Activated gamma-delta T cell treated with anti-CD3 and anti-CD28 coated beads, Interleukin-2, amount 50 U/mL, for 16 hours (primary cell): ENCODE data around the gene TACR1.

Experiments
- DNase-seq: peaks from one replicate; pipeline ENCODE4 v3.0.0-alpha.2; 2020; ENCODE audit warnings: low read depth

TACR1 gene

DNA sequence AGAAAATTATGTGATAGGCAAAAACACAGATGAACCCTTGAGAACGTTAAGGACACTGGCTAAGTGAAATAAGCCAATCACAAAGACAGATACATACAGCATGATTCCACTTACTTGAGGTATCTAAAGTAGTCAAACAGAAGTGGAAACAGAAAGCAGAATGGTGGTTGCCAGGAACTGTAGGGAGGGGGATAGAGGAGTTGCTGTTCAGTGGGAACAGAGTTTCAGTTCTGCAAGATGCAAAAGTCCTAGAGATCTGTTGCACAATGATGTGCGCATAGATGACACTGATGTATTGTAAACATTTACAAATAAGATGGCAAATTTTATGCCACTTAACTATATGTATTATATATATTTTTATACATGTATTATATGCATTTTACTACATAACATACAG is 181.2 kb downstream of the TACR1 start:
- no peak for DNase-seq

DNA sequence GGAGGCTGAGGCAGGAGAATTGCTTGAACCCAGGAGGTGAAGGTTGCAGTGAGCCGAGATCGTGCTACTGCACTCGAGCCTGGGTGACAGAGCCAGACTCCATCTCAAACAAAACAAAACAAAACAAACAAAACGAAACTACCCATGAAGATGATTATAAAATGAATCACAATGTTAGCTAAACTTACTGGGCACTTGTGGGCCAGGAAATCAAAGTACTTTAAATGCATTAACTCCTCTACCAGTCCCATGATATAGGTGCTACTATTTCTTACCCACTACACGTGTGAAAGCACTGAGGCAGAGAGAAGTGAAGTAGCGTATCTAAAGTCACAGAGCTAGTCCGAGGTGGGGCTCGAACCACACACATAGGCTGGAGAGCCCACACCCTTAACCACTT is 187.2 kb downstream of the TACR1 start:
- no peak for DNase-seq

DNA sequence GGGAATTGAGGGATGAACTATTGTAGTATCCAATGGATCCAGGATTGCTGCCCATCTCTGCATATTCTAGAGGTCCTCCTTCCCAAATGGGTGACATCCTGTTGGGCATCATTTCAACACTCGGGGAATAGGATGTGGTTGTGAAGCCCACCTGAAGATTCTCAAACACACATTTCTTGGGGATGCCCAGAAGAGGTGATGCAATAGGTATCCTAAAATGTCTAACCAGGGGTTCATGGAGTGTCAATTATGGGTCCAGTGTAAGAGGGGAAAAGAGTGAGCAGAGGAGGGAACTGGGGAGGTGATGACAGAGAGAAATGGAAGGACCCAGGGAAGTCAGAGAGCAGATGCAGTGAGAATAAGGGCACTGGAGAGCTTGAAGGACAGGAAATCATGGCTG is 188.7 kb downstream of the TACR1 start:
- DNase-seq: no peak

DNA sequence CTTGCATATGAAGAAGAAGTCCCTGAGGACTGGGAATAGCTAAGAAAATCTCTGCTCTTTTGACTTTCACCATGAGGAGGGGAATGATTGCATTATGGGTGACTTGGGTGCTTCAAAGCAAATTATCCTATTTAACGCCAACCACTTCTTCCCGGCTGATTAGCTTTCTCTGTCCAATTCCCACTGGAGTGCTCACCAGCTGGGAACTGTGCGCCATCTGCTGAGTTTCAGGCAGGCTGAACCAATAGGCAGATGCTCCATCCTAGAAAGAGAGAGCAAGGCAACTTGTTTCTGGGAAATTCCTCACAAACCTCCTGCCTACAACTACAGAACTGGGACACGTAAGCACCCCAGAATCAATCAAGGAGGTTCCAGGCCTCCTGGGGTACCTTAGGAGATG is 191.5 kb downstream of the TACR1 start:
- DNase-seq: no peak

DNA sequence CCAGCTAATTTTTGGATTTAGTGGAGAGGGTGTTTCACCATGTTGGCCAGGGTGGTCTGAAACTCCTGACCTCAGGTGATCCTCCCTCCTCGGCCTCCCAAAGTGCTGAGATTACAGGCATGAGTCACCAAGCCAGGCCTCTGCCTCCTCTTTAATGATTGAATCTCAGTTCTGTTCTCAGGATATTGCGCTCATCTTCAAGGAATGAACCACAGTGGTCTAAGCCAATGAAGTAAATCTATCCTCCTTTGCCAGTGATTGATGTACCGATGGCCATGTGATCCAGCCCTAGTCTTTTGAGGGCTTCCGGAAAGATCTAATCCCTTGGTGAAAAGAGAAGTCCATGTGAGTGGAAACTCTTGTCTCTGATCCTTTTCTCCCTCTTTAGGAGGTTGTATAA is 192.3 kb downstream of the TACR1 start:
- no peak for DNase-seq

DNA sequence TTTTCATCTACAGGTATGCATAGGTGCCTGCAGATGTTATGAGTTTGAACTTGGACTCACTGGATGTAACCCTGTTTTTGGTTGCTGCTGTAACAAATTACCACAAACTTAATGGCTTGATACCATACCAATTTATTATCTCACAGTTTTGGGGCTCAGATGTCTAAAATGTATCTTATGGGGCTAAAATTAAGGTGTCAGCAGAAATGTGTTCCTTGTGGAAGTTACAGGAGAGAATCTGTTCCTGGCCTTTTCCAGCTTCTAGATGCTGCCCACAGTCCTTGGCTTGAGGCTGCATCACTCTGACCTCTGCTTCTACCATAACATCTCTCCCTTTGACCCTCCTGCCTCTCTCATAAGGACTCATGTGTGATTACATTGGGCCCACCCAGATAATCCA is 193.3 kb downstream of the TACR1 start:
- no peak for DNase-seq

DNA sequence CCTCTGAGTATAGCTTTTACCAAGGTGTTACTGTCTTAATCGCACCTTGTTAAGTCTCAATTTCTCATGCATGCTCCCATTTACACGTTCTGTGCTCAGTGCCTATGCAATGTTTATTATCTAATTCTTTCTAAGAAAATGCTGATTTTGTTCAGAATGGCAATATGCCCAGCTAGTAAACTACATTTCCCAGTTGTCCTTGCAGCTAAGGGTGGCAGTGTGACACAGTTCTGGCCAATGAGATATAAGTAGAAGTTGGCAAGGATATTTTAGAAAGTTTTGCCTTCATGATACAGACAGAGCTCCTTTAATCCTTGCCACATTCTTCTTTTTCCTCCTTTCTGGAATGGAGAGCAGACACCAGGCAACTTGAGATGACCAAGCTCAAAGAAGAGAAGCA is 195.5 kb downstream of the TACR1 start:
- no peak for DNase-seq

DNA sequence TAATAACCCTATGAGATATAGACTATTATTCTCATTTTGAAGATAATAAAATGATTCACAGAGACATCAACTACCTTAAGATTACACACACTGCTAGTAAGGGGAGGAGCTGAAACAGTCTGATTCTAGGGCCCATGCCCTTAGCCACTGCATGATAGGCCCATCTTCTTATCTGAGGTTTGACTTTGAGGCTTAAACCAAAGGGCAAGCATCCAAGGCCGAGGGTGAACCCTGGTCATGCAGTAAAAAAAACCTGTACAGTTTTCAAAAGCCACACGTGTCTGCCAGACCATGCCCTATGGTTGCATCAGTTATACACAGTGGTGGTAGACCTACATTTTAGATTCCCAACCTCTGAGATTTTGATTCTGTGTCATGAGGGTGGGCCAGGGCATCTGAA is 196.0 kb downstream of the TACR1 start:
- DNase-seq: no peak

DNA sequence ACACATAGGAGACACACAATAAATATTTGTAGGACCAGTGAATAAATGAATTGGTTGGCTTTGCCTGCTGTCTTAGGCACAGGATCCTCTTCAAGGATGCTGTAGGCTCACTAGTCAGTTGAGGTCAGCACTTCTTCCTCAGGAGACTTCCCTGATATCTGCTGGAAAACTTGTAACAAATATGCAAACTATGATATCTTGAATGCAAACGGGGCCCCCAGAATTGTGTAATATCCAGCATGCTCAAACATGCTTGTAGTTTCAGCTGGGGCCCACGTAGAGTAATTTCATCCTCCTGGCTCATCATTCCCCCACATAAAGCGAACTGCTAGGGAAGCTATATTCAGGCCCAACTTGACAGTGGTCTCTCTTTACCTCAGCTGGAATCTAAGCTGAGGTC is 197.3 kb downstream of the TACR1 start:
- DNase-seq: no peak

DNA sequence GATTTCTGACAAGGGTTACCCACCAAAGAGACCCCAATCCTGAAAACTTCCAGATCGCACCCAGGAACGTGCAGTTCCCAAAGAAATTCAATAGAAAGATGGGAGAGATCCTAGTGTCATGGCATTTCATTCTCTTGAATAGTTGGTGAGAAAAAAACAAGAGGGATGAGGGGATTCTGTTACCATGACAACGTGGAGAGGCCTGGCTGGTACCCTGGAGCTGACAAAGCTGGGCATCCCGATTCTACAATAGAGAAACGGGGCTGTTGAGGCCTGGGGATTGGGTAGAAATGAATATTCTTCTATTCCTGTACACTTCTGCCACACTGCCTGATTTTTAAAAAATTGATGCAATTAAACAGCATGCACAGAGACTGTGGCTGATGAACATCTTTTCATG is 199.9 kb downstream of the TACR1 start:
- DNase-seq: no peak
